Measurements from ENCODE around the gene NCLN. TPM values are rescaled to one million over a fixed set of nuclear protein-coding genes. Genes with fewer than 3 reads are reported as not detected.

Gene NCLN
- total RNA-seq, 4 donors from 2014 or later, result 65.4 to 142 (median 102) TPM

GRCh38 chr19:3196064-3196932 lies 10.6 kb downstream of the NCLN start:
- 94 to 100% methylated on average over 3 to 35 of the region's 42 CpGs for WGBS, 2 donors (ENCODE audit: low coverage in 1 of 2)
- H3K4me3 ChIP-seq, result no peak overlapping the region
- no peaks in the 10 kb centered on the region for H3K27me3 ChIP-seq
- in situ Hi-C loops (cut with MboI; ENCODE audit: low pct_ligation_motif_present in 1 of 4, low pct_unique_long_range_greater_than_20kb in 1 of 4, low sequenced_read_pairs in 3 of 4), result no loop called here
- no peaks in the 10 kb centered on the region for H3K4me1 ChIP-seq
- H3K27ac ChIP-seq, result no peak overlapping the region
- DNase-seq, result no peak
- no peak for TF ChIP-seq CTCF (IDR thresholded peaks at IDR 0.05)
- TF ChIP-seq EP300 (IDR thresholded peaks at IDR 0.05; ENCODE audit: low read depth), result no peak
- TF ChIP-seq POLR2AphosphoS5 (IDR thresholded peaks at IDR 0.05), result no peak
- no peak for TF ChIP-seq POLR2A (IDR thresholded peaks at IDR 0.05)
- intact Hi-C loops (cut with DNase I; ENCODE audit: low total_unique reads), result no loop called here
- H3K36me3 ChIP-seq, result peaks cover 0 to 5% (median 0%) of the 10 kb centered on the region in 4 donors
- H3K9me3 ChIP-seq, result no peaks in the 10 kb centered on the region

DNA sequence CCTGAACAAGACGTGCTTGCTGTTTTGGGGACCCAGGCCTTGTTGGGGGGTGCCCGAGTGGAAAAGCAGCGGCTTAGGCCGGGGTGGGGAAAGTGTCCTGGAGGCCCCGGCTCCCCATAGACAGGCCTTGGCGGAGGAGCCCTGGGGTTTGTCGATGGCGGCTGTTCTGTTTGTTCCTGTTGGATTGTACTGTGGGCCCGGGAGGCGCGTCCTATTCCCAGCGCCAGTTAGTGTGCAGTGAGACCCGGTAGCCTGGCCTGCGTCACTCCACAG lies 11.1 kb downstream of the NCLN start:
- DNase-seq, result no peak
- in situ Hi-C loops (cut with MboI; ENCODE audit: low pct_ligation_motif_present in 1 of 4, low pct_unique_long_range_greater_than_20kb in 1 of 4, low sequenced_read_pairs in 3 of 4) (no loop called here), intact Hi-C loops (cut with DNase I; ENCODE audit: low total_unique reads) (no loop called here)
- Histone ChIP-seq H3K4me3 (no peak overlapping the region), H3K27me3 (no peaks in the 10 kb centered on the region), H3K4me1 (no peaks in the 10 kb centered on the region), H3K36me3 (peaks cover 0 to 5% (median 0%) of the 10 kb centered on the region in 4 donors), H3K9me3 (no peaks in the 10 kb centered on the region), H3K27ac (no peak overlapping the region)
- WGBS, 2 donors (ENCODE audit: low coverage in 1 of 2), result 90% methylated on average over 14 of the region's 14 CpGs; no CpG with 5 or more reads in 1 of the 2 donors
- TF ChIP-seq CTCF (IDR thresholded peaks at IDR 0.05), result no peak
- no peak for TF ChIP-seq EP300 (IDR thresholded peaks at IDR 0.05; ENCODE audit: low read depth)
- no peak for TF ChIP-seq POLR2AphosphoS5 (IDR thresholded peaks at IDR 0.05)
- TF ChIP-seq POLR2A (IDR thresholded peaks at IDR 0.05), result no peak

- no peak for TF ChIP-seq POLR2A (IDR thresholded peaks at IDR 0.05)
- TF ChIP-seq EP300 (IDR thresholded peaks at IDR 0.05; ENCODE audit: low read depth), result no peak
- TF ChIP-seq CTCF (IDR thresholded peaks at IDR 0.05), result no peak
- no peak for TF ChIP-seq POLR2AphosphoS5 (IDR thresholded peaks at IDR 0.05)
- Histone ChIP-seq H3K9me3 (no peaks in the 10 kb centered on the region), H3K4me3 (no peak overlapping the region), H3K27ac (no peak overlapping the region), H3K27me3 (no peaks in the 10 kb centered on the region), H3K4me1 (no peaks in the 10 kb centered on the region), H3K36me3 (peaks cover 0 to 5% (median 2%) of the 10 kb centered on the region in 4 donors)
- intact Hi-C loops (cut with DNase I; ENCODE audit: low total_unique reads), result no loop called here
- WGBS, 2 donors (ENCODE audit: low coverage in 1 of 2), result 93 to 100% methylated on average over 2 to 40 of the region's 43 CpGs
- in situ Hi-C loops (cut with MboI; ENCODE audit: low pct_ligation_motif_present in 1 of 4, low pct_unique_long_range_greater_than_20kb in 1 of 4, low sequenced_read_pairs in 3 of 4), result no loop called here
- DNase-seq, result no peak
Observed at GRCh38 chr19:3198901-3199700, 13.4 kb downstream of the NCLN start.

GRCh38 chr19:3201072-3201700 lies 15.5 kb downstream of the NCLN start:
- TF ChIP-seq POLR2A (IDR thresholded peaks at IDR 0.05) (no peak), EP300 (IDR thresholded peaks at IDR 0.05; ENCODE audit: low read depth) (no peak), CTCF (IDR thresholded peaks at IDR 0.05) (no peak), POLR2AphosphoS5 (IDR thresholded peaks at IDR 0.05) (no peak)
- WGBS, 2 donors (ENCODE audit: low coverage in 1 of 2), result 92% methylated on average over 39 of the region's 39 CpGs; no CpG with 5 or more reads in 1 of the 2 donors
- H3K36me3 ChIP-seq, result peaks cover 0 to 19% (median 6%) of the 10 kb centered on the region in 4 donors
- H3K27me3 ChIP-seq, result no peaks in the 10 kb centered on the region
- H3K9me3 ChIP-seq, result no peaks in the 10 kb centered on the region
- no peaks in the 10 kb centered on the region for H3K4me1 ChIP-seq
- DNase-seq, result no peak
- no peak overlapping the region for H3K27ac ChIP-seq
- no peak overlapping the region for H3K4me3 ChIP-seq
- in situ Hi-C loops (cut with MboI; ENCODE audit: low pct_ligation_motif_present in 1 of 4, low pct_unique_long_range_greater_than_20kb in 1 of 4, low sequenced_read_pairs in 3 of 4) (no loop called here), intact Hi-C loops (cut with DNase I; ENCODE audit: low total_unique reads) (no loop called here)

All from transverse colon (tissue), 4 donors.